ENCODE results near the gene PRKAR1B.

PRKAR1B gene

GRCh38 chr7:703049-703448 lies 24.0 kb downstream of the PRKAR1B start:
- no peak for TF ChIP-seq CTCF (IDR thresholded peaks at IDR 0.05)
- no peak overlapping the region for H3K4me3 ChIP-seq
- H3K27ac ChIP-seq: no peak overlapping the region
- DNase-seq (ENCODE audit: low spot score): no peak

- Histone ChIP-seq H3K4me3 (no peak overlapping the region), H3K27ac (no peak overlapping the region)
- no peak for TF ChIP-seq CTCF (IDR thresholded peaks at IDR 0.05)
- DNase-seq (ENCODE audit: low spot score): no peak
These were observed 25.9 kb downstream of the PRKAR1B start for GRCh38 chr7:701086-701671.

GRCh38 chr7:699476-700170 lies 27.5 kb downstream of the PRKAR1B start:
- no peak for TF ChIP-seq CTCF (IDR thresholded peaks at IDR 0.05)
- no peak for DNase-seq (ENCODE audit: low spot score)
- no peak overlapping the region for H3K27ac ChIP-seq
- no peak overlapping the region for H3K4me3 ChIP-seq

GRCh38 chr7:698515-699475 lies 28.3 kb downstream of the PRKAR1B start:
- DNase-seq (ENCODE audit: low spot score): no peak
- Histone ChIP-seq H3K27ac (no peak overlapping the region), H3K4me3 (no peak overlapping the region)
- no peak for TF ChIP-seq CTCF (IDR thresholded peaks at IDR 0.05)

- H3K27ac ChIP-seq: peak overlapping the region in 1 of 2 donors; percentile 42
- no peak for DNase-seq (ENCODE audit: low spot score)
- no peak for TF ChIP-seq CTCF (IDR thresholded peaks at IDR 0.05)
- H3K4me3 ChIP-seq: no peak overlapping the region
These were observed 30.1 kb downstream of the PRKAR1B start for GRCh38 chr7:696812-697551.

- H3K27ac ChIP-seq: no peak overlapping the region
- no peak for TF ChIP-seq CTCF (IDR thresholded peaks at IDR 0.05)
- DNase-seq (ENCODE audit: low spot score): peak; percentile 35
- H3K4me3 ChIP-seq: no peak overlapping the region
These were observed 30.7 kb downstream of the PRKAR1B start for GRCh38 chr7:696426-696811.
